Peyer's patch (tissue), 4 donors: ENCODE measurements around the gene DHRS7C. TPM values are rescaled to one million over a fixed set of nuclear protein-coding genes. Genes with fewer than 3 reads are reported as not detected.

Source experiments
- DNase-seq, 3 donors: peaks; one replicate each; pipeline ENCODE4 v3.0.0-alpha.2; 2017 to 2019
- H3K27ac ChIP-seq, 4 donors: fragments of 200-600 bp; sonication (generic); one replicate each; pipeline ENCODE4 v1.5.1; 2016 to 2019
- H3K27me3 ChIP-seq, 2 donors: fragments of 200-600 bp; sonication (generic); one replicate each; pipeline ENCODE4 v1.5.1; 2019
- H3K36me3 ChIP-seq, 3 donors: fragments of 200-600 bp; sonication (generic); one replicate each; pipeline ENCODE4 v1.5.1; 2016 to 2019
- H3K4me1 ChIP-seq, 4 donors: fragments of 200-600 bp; sonication (generic); one replicate each; pipeline ENCODE4 v1.5.1; 2016 to 2019
- H3K4me3 ChIP-seq, 4 donors: fragments of 200-600 bp; sonication (generic); 1 replicate in 3 of 4; 2 replicates in 1 of 4; pipeline ENCODE4 v1.5.1; 2016 to 2019; ENCODE audit warnings: mild to moderate bottlenecking in 1 of 4
- H3K9me3 ChIP-seq, 4 donors: fragments of 200-600 bp; sonication (generic); one replicate each; pipeline ENCODE4 v1.5.1; 2016 to 2019; ENCODE audit warnings: mild to moderate bottlenecking in 1 of 4
- CTCF ChIP-seq, 6 experiments: fragments of 450-650 bp in 4 of 6; fragments of 200-600 bp in 2 of 6; sonication (generic) in 1 of 6; IDR thresholded peaks; one replicate each; pipeline ENCODE4 v1.5.1; 2017 to 2019; ENCODE audit warnings: antibody characterized with exemption in 6 of 6, mild to moderate bottlenecking in 3 of 6, moderate library complexity in 1 of 6
- POLR2A ChIP-seq, 2 donors: fragments of 450-650 bp; IDR thresholded peaks; one replicate each; pipeline ENCODE4 v1.5.1; 2017; ENCODE audit warnings: antibody characterized with exemption in 2 of 2, mild to moderate bottlenecking in 2 of 2, moderate library complexity in 2 of 2
- total RNA-seq, 4 donors: library from RNA; depleted of rRNA; stranded (reverse); fragments of >200 nt; gene quantifications; one replicate each; pipeline ENCODE4 v1.1.0, GENCODE V29; 2016

The DHRS7C gene
- total RNA-seq, 4 donors from 2014 or later, result not detected

- no peaks in the 10 kb centered on the region for H3K9me3 ChIP-seq
- DNase-seq, result no peak
- no peaks in the 10 kb centered on the region for H3K4me1 ChIP-seq
- no peaks in the 10 kb centered on the region for H3K36me3 ChIP-seq
- H3K4me3 ChIP-seq, result no peak overlapping the region
- no peak overlapping the region for H3K27ac ChIP-seq
- TF ChIP-seq CTCF (IDR thresholded peaks at IDR 0.05) (no peak), POLR2A (IDR thresholded peaks at IDR 0.05) (no peak)
- H3K27me3 ChIP-seq, result no peaks in the 10 kb centered on the region
Measured at GRCh38 chr17:9813166-9813565, 21.8 kb upstream of the DHRS7C start.

GRCh38 chr17:9811537-9811936 is 20.1 kb upstream of the DHRS7C start:
- no peak overlapping the region for H3K4me3 ChIP-seq
- no peaks in the 10 kb centered on the region for H3K4me1 ChIP-seq
- no peak for DNase-seq
- no peak overlapping the region for H3K27ac ChIP-seq
- H3K9me3 ChIP-seq, result no peaks in the 10 kb centered on the region
- TF ChIP-seq POLR2A (IDR thresholded peaks at IDR 0.05), result no peak
- no peak for TF ChIP-seq CTCF (IDR thresholded peaks at IDR 0.05)
- no peaks in the 10 kb centered on the region for H3K36me3 ChIP-seq
- no peaks in the 10 kb centered on the region for H3K27me3 ChIP-seq

GRCh38 chr17:9811086-9811485 is 19.7 kb upstream of the DHRS7C start:
- Histone ChIP-seq H3K27me3 (no peaks in the 10 kb centered on the region), H3K27ac (no peak overlapping the region), H3K9me3 (no peaks in the 10 kb centered on the region), H3K4me1 (no peaks in the 10 kb centered on the region), H3K4me3 (no peak overlapping the region), H3K36me3 (no peaks in the 10 kb centered on the region)
- no peak for TF ChIP-seq POLR2A (IDR thresholded peaks at IDR 0.05)
- no peak for DNase-seq

GRCh38 chr17:9810100-9810949 is 18.9 kb upstream of the DHRS7C start:
- Histone ChIP-seq H3K27ac (no peak overlapping the region), H3K27me3 (no peaks in the 10 kb centered on the region), H3K4me1 (no peaks in the 10 kb centered on the region), H3K36me3 (no peaks in the 10 kb centered on the region), H3K4me3 (no peak overlapping the region), H3K9me3 (no peaks in the 10 kb centered on the region)
- TF ChIP-seq POLR2A (IDR thresholded peaks at IDR 0.05), result no peak
- no peak for TF ChIP-seq CTCF (IDR thresholded peaks at IDR 0.05)
- no peak for DNase-seq

GRCh38 chr17:9809409-9809808 is 18.0 kb upstream of the DHRS7C start:
- H3K9me3 ChIP-seq, result no peaks in the 10 kb centered on the region
- H3K4me3 ChIP-seq, result no peak overlapping the region
- H3K36me3 ChIP-seq, result no peaks in the 10 kb centered on the region
- no peak for TF ChIP-seq POLR2A (IDR thresholded peaks at IDR 0.05)
- no peak for TF ChIP-seq CTCF (IDR thresholded peaks at IDR 0.05)
- no peaks in the 10 kb centered on the region for H3K27me3 ChIP-seq
- DNase-seq, result no peak
- H3K27ac ChIP-seq, result no peak overlapping the region
- no peaks in the 10 kb centered on the region for H3K4me1 ChIP-seq

- H3K4me3 ChIP-seq, result no peak overlapping the region
- TF ChIP-seq POLR2A (IDR thresholded peaks at IDR 0.05), result no peak
- TF ChIP-seq CTCF (IDR thresholded peaks at IDR 0.05), result no peak
- H3K9me3 ChIP-seq, result no peaks in the 10 kb centered on the region
- H3K36me3 ChIP-seq, result no peaks in the 10 kb centered on the region
- no peaks in the 10 kb centered on the region for H3K27me3 ChIP-seq
- no peak for DNase-seq
- no peak overlapping the region for H3K27ac ChIP-seq
- H3K4me1 ChIP-seq, result no peaks in the 10 kb centered on the region
Measured at GRCh38 chr17:9806699-9807098, 15.3 kb upstream of the DHRS7C start.
